Uterus (tissue), 2 donors: ENCODE data around the gene STARD10.

Experiments
- CTCF ChIP-seq, 4 experiments: fragments of 200-600 bp in 2 of 4; fragments of 450-650 bp in 2 of 4; sonication (generic) in 2 of 4; IDR thresholded peaks; one replicate each; pipeline ENCODE4 v1.5.1; 2016 to 2019; ENCODE audit warnings: antibody characterized with exemption in 4 of 4, mild to moderate bottlenecking in 2 of 4, moderate library complexity in 1 of 4
- POLR2A ChIP-seq, 2 donors: fragments of 450-650 bp; IDR thresholded peaks; one replicate each; pipeline ENCODE4 v1.6.1; 2016; ENCODE audit warnings: antibody characterized with exemption in 2 of 2, mild to moderate bottlenecking in 1 of 2, moderate library complexity in 1 of 2

GRCh38 chr11:72776844-72777754, 16.7 kb downstream of the STARD10 start:
- TF ChIP-seq CTCF (IDR thresholded peaks at IDR 0.05) (no peak), POLR2A (IDR thresholded peaks at IDR 0.05) (no peak)
